GM19463 (cell line): ENCODE results near the gene APOH.

Source experiments
- ATAC-seq: cut with Tn5 transposase; IDR thresholded peaks from one replicate; pipeline ENCODE4 v1.9.1; 2021; ENCODE audit warnings: mild to moderate bottlenecking, moderate library complexity; ENCODE audit not compliant: unreplicated experiment

The APOH gene

GRCh38 chr17:66198242-66198641 lies 31.0 kb downstream of the APOH start:
- no peak for ATAC-seq

- no peak for ATAC-seq
These were observed 36.9 kb downstream of the APOH start for GRCh38 chr17:66192378-66192687.

GRCh38 chr17:66191593-66192377 lies 37.4 kb downstream of the APOH start, which contains the start of gene CEP112:
TSS of gene CEP112 (minus strand) at chr17:66192133.
- peak; percentile 78 for ATAC-seq

GRCh38 chr17:66190738-66191592 lies 38.2 kb downstream of the APOH start:
- no peak for ATAC-seq

- ATAC-seq, result no peak
These were observed 41.5 kb downstream of the APOH start for GRCh38 chr17:66187718-66188117.

- no peak for ATAC-seq
These were observed 43.4 kb downstream of the APOH start for GRCh38 chr17:66185862-66186261.

- no peak for ATAC-seq
These were observed 44.8 kb downstream of the APOH start for GRCh38 chr17:66184392-66184791.

- ATAC-seq, result no peak
These were observed 45.7 kb downstream of the APOH start for GRCh38 chr17:66183529-66183928.

GRCh38 chr17:66178642-66179041 lies 50.6 kb downstream of the APOH start:
- no peak for ATAC-seq

GRCh38 chr17:66177048-66177447 lies 52.2 kb downstream of the APOH start:
- ATAC-seq, result no peak

- ATAC-seq, result no peak
These were observed 53.3 kb downstream of the APOH start for GRCh38 chr17:66175892-66176291.

- no peak for ATAC-seq
These were observed 56.5 kb downstream of the APOH start for GRCh38 chr17:66172691-66173223.

GRCh38 chr17:66172144-66172543 lies 57.1 kb downstream of the APOH start:
- ATAC-seq, result no peak

GRCh38 chr17:66171692-66172091 lies 57.5 kb downstream of the APOH start:
- no peak for ATAC-seq

GRCh38 chr17:66171172-66171571 lies 58.0 kb downstream of the APOH start:
- no peak for ATAC-seq

- ATAC-seq, result no peak
These were observed 59.4 kb downstream of the APOH start for GRCh38 chr17:66169839-66170238.

GRCh38 chr17:66167189-66167815 lies 61.9 kb downstream of the APOH start:
- ATAC-seq, result no peak

- ATAC-seq, result no peak
These were observed 63.6 kb downstream of the APOH start for GRCh38 chr17:66165537-66166123.
